ENCODE data around the gene KCNV2. TPM values are rescaled to one million over a fixed set of nuclear protein-coding genes. Genes with fewer than 3 reads are reported as not detected.
"Not testable (repeated sequence)": the region's sequence is repeated elsewhere in the genome, so short reads cannot be mapped to it uniquely, and the experiment has no call there.

KCNV2 gene
- total RNA-seq, 3 donors from 2014 or later, result not detected

DNA sequence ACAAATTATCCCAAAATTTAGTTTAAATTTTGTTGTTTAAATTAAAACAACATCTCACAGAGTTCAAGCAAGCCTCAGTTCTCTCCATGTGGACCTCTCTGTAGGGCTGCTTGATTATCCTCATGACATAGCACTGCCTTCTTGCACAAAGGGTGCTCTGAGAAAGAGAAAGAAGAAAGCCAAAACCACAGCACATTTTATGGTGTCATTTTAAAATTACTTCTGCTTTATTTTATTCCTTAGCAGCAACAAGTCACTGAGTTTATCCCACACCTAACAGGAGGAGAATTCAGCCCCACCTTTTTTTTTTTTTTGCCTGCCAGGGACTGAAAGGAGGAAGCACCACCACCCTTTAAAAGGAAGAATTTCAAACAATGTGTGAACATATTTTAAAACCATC lies 12.8 kb upstream of the KCNV2 start:
- ATAC-seq (peak; percentile 28), DNase-seq (no peak)
- Histone ChIP-seq H3K4me1 (ENCODE audit: low read depth) (no peaks in the 10 kb centered on the region), H3K4me3 (no peak overlapping the region), H3K36me3 (ENCODE audit: low read depth) (no peaks in the 10 kb centered on the region), H3K9me3 (no peaks in the 10 kb centered on the region)
- intact Hi-C loops (cut with DNase I, micrococcal nuclease), result no loop called here
- TF ChIP-seq, protein P1, sequence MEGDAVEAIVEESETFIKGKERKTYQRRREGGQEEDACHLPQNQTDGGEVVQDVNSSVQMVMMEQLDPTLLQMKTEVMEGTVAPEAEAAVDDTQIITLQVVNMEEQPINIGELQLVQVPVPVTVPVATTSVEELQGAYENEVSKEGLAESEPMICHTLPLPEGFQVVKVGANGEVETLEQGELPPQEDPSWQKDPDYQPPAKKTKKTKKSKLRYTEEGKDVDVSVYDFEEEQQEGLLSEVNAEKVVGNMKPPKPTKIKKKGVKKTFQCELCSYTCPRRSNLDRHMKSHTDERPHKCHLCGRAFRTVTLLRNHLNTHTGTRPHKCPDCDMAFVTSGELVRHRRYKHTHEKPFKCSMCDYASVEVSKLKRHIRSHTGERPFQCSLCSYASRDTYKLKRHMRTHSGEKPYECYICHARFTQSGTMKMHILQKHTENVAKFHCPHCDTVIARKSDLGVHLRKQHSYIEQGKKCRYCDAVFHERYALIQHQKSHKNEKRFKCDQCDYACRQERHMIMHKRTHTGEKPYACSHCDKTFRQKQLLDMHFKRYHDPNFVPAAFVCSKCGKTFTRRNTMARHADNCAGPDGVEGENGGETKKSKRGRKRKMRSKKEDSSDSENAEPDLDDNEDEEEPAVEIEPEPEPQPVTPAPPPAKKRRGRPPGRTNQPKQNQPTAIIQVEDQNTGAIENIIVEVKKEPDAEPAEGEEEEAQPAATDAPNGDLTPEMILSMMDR (IDR thresholded peaks at IDR 0.05), result no peak

DNA sequence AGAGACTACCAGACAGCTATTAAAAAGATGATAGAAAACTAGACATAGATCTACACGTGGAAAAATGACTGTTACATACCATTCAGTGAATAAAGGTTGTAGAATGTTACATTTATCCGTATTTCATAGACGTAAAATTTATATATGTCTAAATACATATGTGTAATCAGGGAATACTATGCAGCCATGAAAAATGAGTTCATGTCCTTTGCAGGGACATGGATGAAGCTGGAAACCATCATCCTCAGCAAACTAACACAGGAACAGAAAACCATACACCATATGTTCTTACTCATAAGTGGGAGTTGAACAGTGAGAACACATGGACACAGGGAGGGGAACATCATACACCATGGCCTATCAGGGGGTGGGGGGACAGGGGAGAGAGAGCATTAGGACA lies 10.1 kb upstream of the KCNV2 start:
- ATAC-seq; H3K36me3 ChIP-seq (ENCODE audit: low read depth); H3K9me3 ChIP-seq; H3K4me3 ChIP-seq; H3K4me1 ChIP-seq (ENCODE audit: low read depth); DNase-seq; intact Hi-C loops (cut with DNase I, micrococcal nuclease): not testable (repeated sequence)

DNA sequence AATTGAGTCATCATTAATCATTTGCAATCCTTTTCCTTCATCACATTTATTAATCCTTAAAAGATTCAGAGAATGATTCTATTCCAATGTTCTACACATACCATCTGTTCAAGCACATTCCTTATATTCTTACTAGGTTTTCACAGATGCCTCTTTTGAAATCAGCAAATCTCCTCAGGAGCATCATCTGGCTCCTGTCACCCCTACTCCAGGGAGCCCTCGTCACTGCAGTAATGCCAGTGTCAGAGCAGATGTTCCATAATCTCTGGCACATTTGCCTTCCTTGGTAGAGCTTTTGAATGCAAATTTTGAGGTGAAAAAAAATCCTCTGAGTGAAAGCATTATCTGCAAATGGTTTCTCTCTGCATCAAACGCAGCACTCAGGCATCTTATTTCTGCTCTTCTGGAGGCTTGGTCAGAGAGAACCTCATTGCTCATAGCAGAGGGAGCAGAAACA lies 7.6 kb upstream of the KCNV2 start:
- TF ChIP-seq, protein P1 (IDR thresholded peaks at IDR 0.05), result no peak
- no peak overlapping the region for H3K4me3 ChIP-seq
- ATAC-seq (no peak), DNase-seq (no peak)
- intact Hi-C loops (cut with DNase I, micrococcal nuclease), result no loop called here
- H3K9me3 ChIP-seq, result no peaks in the 10 kb centered on the region
- H3K4me1 ChIP-seq (ENCODE audit: low read depth), result no peaks in the 10 kb centered on the region
- H3K36me3 ChIP-seq (ENCODE audit: low read depth), result no peaks in the 10 kb centered on the region

DNA sequence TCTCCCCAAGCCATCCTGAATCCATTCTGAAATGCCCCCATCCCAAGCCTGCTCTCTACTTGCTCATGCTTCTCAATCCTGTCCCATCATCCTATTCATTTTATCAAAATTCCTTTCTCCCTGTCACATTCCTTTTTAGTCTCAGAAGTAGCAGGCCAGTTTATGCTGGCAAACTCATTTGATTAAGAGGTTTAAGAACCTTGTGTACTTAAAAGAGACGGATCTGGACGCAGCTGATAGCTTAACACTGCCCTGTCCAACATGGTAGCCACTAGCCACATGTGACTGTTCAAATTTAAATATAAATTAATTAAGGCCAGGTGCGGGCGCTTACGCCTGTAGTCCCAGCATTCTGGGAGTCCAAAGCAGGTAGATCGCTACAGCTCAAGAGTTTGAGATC lies 5.6 kb upstream of the KCNV2 start:
- ATAC-seq, result no peak
- intact Hi-C loops (cut with DNase I, micrococcal nuclease), result no loop called here
- Histone ChIP-seq H3K4me3 (no peak overlapping the region), H3K9me3 (no peaks in the 10 kb centered on the region), H3K36me3 (ENCODE audit: low read depth) (no peaks in the 10 kb centered on the region), H3K4me1 (ENCODE audit: low read depth) (no peaks in the 10 kb centered on the region)
- TF ChIP-seq, protein P1 (IDR thresholded peaks at IDR 0.05), result no peak
- no peak for DNase-seq

DNA sequence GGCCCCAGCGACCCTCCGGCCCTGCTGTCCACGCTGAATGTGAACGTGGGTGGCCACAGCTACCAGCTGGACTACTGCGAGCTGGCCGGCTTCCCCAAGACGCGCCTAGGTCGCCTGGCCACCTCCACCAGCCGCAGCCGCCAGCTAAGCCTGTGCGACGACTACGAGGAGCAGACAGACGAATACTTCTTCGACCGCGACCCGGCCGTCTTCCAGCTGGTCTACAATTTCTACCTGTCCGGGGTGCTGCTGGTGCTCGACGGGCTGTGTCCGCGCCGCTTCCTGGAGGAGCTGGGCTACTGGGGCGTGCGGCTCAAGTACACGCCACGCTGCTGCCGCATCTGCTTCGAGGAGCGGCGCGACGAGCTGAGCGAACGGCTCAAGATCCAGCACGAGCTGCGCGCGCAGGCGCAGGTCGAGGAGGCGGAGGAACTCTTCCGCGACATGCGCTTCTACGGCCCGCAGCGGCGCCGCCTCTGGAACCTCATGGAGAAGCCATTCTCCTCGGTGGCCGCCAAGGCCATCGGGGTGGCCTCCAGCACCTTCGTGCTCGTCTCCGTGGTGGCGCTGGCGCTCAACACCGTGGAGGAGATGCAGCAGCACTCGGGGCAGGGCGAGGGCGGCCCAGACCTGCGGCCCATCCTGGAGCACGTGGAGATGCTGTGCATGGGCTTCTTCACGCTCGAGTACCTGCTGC lies 839 bp downstream of the KCNV2 start:
- TF ChIP-seq, protein P1 (IDR thresholded peaks at IDR 0.05), result no peak
- no peaks in the 10 kb centered on the region for H3K4me1 ChIP-seq (ENCODE audit: low read depth)
- ATAC-seq, result no peak
- no peak overlapping the region for H3K4me3 ChIP-seq
- H3K36me3 ChIP-seq (ENCODE audit: low read depth), result no peaks in the 10 kb centered on the region
- no peaks in the 10 kb centered on the region for H3K9me3 ChIP-seq
- intact Hi-C loops (cut with DNase I, micrococcal nuclease), result no loop called here
- DNase-seq, result no peak

DNA sequence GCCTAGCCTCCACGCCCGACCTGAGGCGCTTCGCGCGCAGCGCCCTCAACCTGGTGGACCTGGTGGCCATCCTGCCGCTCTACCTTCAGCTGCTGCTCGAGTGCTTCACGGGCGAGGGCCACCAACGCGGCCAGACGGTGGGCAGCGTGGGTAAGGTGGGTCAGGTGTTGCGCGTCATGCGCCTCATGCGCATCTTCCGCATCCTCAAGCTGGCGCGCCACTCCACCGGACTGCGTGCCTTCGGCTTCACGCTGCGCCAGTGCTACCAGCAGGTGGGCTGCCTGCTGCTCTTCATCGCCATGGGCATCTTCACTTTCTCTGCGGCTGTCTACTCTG lies 1.4 kb downstream of the KCNV2 start:
- H3K4me3 ChIP-seq, result no peak overlapping the region
- DNase-seq, result peak in 1 of 3 donors; percentile 48
- H3K36me3 ChIP-seq (ENCODE audit: low read depth), result no peaks in the 10 kb centered on the region
- no peak for ATAC-seq
- TF ChIP-seq, protein P1 (IDR thresholded peaks at IDR 0.05), result no peak
- intact Hi-C loops (cut with DNase I, micrococcal nuclease), result no loop called here
- H3K9me3 ChIP-seq, result no peaks in the 10 kb centered on the region
- H3K4me1 ChIP-seq (ENCODE audit: low read depth), result no peaks in the 10 kb centered on the region

Data from mucosa of descending colon (tissue), 3 donors.